ENCODE measurements around the gene RASL11A.
A peak's percentile ranks its signal among the peaks of the same experiment; 100 is the strongest.
"Not testable (repeated sequence)": the region's sequence is repeated elsewhere in the genome, so short reads cannot be mapped to it uniquely, and the experiment has no call there.

Gene RASL11A, protein sequence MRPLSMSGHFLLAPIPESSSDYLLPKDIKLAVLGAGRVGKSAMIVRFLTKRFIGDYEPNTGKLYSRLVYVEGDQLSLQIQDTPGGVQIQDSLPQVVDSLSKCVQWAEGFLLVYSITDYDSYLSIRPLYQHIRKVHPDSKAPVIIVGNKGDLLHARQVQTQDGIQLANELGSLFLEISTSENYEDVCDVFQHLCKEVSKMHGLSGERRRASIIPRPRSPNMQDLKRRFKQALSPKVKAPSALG

DNA sequence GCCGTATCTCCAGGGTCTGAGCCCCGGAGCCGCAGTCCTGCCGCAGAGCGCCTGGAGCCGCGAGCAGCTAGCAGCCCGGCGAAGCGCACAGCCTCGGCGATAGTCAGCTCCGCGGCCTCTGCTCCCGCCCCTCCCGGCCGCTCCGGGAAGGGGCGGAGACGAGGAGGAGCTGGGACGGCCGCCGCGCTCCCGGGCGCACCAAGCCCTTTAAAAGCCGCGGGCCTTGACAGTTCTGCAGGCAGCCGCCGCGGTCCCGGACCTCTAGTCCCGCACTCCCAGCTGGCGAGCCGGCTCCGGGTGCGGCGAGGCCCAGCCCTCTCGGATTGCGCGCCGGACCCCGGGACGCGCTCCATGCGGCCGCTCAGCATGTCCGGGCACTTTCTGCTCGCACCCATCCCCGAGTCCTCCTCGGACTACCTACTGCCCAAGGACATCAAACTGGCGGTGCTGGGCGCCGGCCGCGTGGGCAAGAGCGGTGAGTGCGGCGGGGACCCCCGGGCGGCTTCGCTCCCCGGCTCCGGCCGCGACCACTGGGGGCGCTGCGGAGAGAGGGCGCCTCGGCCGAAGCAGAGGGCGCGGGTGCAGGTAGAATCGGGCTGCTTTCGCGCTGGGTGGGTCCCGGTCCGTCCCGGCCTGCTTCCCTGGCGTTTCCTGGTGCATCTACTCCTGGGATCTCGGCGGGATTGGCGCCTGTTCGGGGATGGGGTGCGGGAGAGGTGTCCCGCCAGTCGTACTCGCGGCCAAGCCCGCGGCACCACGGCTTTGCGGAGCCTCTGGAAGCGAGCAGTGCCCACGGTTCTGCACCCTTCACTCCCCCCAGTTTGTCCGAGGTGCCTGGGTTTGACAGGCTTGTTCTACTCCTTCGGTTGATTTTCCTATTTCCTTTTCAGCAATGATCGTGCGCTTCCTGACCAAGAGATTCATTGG, at the start of gene RASL11A:
RASL11A (plus strand) TSS at position 237 of the 927 bp plus-strand sequence; CDS start at position 352, 115 bp downstream.
- peak; percentile 58 for DNase-seq (ENCODE audit: low read depth)
- H3K4me3 ChIP-seq (ENCODE audit: control insufficient read depth, low read depth, low read length) = peak within 1 kb of the TSS; percentile 83
- peak; percentile 62 for TF ChIP-seq CTCF (IDR thresholded peaks at IDR 0.05; ENCODE audit: control insufficient read depth, insufficient read depth, low read depth, low read length, missing control alignments)

- not testable (repeated sequence) for H3K4me3 ChIP-seq (ENCODE audit: control insufficient read depth, low read depth, low read length); DNase-seq (ENCODE audit: low read depth)
Observed at GRCh38 chr13:27222100-27222499, 48.5 kb upstream of the RASL11A start.

- no peak for TF ChIP-seq CTCF (IDR thresholded peaks at IDR 0.05; ENCODE audit: control insufficient read depth, insufficient read depth, low read depth, low read length, missing control alignments)
- no peak for DNase-seq (ENCODE audit: low read depth)
- no peak overlapping the region for H3K4me3 ChIP-seq (ENCODE audit: control insufficient read depth, low read depth, low read length)
Observed at GRCh38 chr13:27226991-27227390, 43.6 kb upstream of the RASL11A start.

DNA sequence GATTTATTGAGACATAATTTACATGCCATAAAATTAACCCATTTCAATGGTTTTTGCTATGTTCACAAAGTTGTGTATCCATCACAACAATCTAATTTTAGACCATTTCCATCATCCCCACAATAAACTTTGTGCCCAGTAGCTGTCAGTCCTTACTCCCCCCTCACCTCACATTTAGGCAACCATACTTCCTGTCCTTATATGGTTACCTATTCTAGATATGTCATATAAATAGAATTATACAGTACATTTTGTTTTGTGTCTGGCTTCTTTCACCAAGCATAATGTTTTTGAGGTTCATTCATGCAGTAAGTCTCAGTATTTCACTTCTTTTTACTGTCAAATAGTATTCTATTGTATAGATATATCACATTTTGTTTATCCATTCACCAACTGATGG, 42.5 kb upstream of the RASL11A start:
- no peak overlapping the region for H3K4me3 ChIP-seq (ENCODE audit: control insufficient read depth, low read depth, low read length)
- TF ChIP-seq CTCF (IDR thresholded peaks at IDR 0.05; ENCODE audit: control insufficient read depth, insufficient read depth, low read depth, low read length, missing control alignments) = no peak
- no peak for DNase-seq (ENCODE audit: low read depth)

- H3K4me3 ChIP-seq (ENCODE audit: control insufficient read depth, low read depth, low read length) = no peak overlapping the region
- no peak for DNase-seq (ENCODE audit: low read depth)
- TF ChIP-seq CTCF (IDR thresholded peaks at IDR 0.05; ENCODE audit: control insufficient read depth, insufficient read depth, low read depth, low read length, missing control alignments) = no peak
Observed at GRCh38 chr13:27229642-27230041, 41.0 kb upstream of the RASL11A start.

GRCh38 chr13:27233964-27234363, 36.7 kb upstream of the RASL11A start:
- no peak for TF ChIP-seq CTCF (IDR thresholded peaks at IDR 0.05; ENCODE audit: control insufficient read depth, insufficient read depth, low read depth, low read length, missing control alignments)
- DNase-seq (ENCODE audit: low read depth) = no peak
- H3K4me3 ChIP-seq (ENCODE audit: control insufficient read depth, low read depth, low read length) = no peak overlapping the region

DNA sequence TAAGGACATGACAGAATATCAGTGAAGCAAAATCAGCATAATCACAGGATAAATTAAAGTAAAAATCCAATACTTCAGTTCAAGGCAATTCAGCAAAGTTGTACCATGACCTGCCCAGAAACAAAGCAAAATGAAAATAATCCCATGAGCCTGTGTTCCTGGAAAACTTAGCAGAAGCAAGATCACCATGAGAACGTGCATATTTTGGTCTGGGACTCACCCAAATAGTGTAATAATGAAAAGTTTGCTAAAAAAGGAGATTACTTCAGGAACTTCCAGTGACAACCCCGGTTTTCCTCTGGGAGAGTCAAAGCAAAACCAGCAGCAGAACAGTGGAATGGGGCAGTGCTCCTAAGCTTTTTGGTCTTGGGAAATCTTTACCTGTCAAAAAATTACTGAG, 34.2 kb upstream of the RASL11A start:
- no peak for DNase-seq (ENCODE audit: low read depth)
- no peak overlapping the region for H3K4me3 ChIP-seq (ENCODE audit: control insufficient read depth, low read depth, low read length)
- TF ChIP-seq CTCF (IDR thresholded peaks at IDR 0.05; ENCODE audit: control insufficient read depth, insufficient read depth, low read depth, low read length, missing control alignments) = no peak

Measured in AG09309 (cell line).